GM23338 (cell line): Measurements from ENCODE around the gene RETSAT.

Source experiments
- CREB1 ChIP-seq: fragments of 250-450 bp; sonication (Bioruptor Pico); IDR thresholded peaks from 2 replicates; pipeline ENCODE4 v1.5.0; 2020; ENCODE audit warnings: low read depth, mild to moderate bottlenecking, moderate library complexity
- CTCF ChIP-seq, 2 experiments: fragments of 200-600 bp in 1 of 2; sonication (generic) in 1 of 2; conservative IDR thresholded peaks; 2 replicates each; pipeline versions ENCODE4 v1.5.1 to v1.6.1; 2016 to 2017; ENCODE audit warnings: antibody characterized with exemption in 2 of 2, low read depth in 2 of 2, mild to moderate bottlenecking in 2 of 2, moderate library complexity in 1 of 2
- ETS1 ChIP-seq: IDR thresholded peaks from 2 replicates; pipeline ENCODE4 v1.6.1; 2016; ENCODE audit warnings: antibody characterized with exemption
- EZH2phosphoT487 ChIP-seq: fragments of 200-600 bp; sonication (generic); IDR thresholded peaks from one replicate; pipeline ENCODE4 v1.8.1; 2018; ENCODE audit warnings: antibody characterized with exemption; ENCODE audit not compliant: unreplicated experiment
- POLR2AphosphoS5 ChIP-seq: IDR thresholded peaks from 2 replicates; pipeline ENCODE4 v1.6.1; 2016; ENCODE audit warnings: antibody characterized with exemption, low read depth
- STAT1 ChIP-seq: IDR thresholded peaks from one replicate; pipeline ENCODE4 v1.6.1; 2016; ENCODE audit warnings: antibody characterized with exemption; ENCODE audit not compliant: unreplicated experiment
- ZNF114 ChIP-seq: fragments of 250-450 bp; sonication (Bioruptor Pico); IDR thresholded peaks from 2 replicates; pipeline ENCODE4 v1.5.0; 2020; ENCODE audit warnings: mild to moderate bottlenecking, moderate library complexity
- ZNF331 ChIP-seq: fragments of 250-450 bp; sonication (Bioruptor Pico); IDR thresholded peaks from 2 replicates; pipeline ENCODE4 v1.5.0; 2020; ENCODE audit warnings: low read depth, mild to moderate bottlenecking, moderate library complexity

DNA sequence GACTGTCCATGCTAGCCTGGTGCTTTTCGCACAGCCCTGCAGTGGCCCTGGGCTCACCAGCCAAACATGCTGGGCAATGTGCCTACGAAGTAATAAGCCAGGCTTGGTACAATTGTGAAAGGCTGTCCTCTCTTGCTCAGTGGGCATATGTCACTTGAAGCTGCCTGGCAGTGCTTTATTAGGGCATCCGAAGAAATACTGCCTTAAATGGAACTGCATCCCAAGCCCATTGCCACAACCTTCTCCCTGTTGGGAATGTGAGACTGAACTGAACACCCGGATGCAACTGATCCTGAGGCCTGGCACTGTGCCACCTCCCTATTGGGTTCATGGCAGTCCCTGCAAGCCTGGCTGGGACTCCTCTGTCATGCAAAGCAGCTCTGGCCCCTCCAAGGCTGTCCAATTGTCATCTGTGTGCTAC, 39.9 kb upstream of the RETSAT start:
- no peak for TF ChIP-seq CTCF (conservative IDR thresholded peaks at IDR 0.05; ENCODE audit: low read depth in 2 of 2)
- TF ChIP-seq EZH2phosphoT487 = no peak
- TF ChIP-seq ZNF114 (CRISPR knock-in tag) = no peak
- no peak for TF ChIP-seq STAT1
- no peak for TF ChIP-seq POLR2AphosphoS5
- TF ChIP-seq ETS1 = no peak
- TF ChIP-seq CREB1 (CRISPR knock-in tag) = no peak
- TF ChIP-seq ZNF331 (CRISPR knock-in tag) = no peak
